SK-N-SH (cell line): ENCODE data around the gene GSTA4. TPM values are rescaled to one million over a fixed set of nuclear protein-coding genes. Genes with fewer than 3 reads are reported as not detected.

Experiments
- CTCF ChIA-PET: fragments of 300-600, 350-600 bp; formaldehyde crosslinking; extraction: SDS; loops from one replicate; lab custom pipeline; 2021; lab: Yijun Ruan, JAX
- POLR2A ChIA-PET: fragments of 350-600 bp; sonication (Branson Sonifier 250); formaldehyde crosslinking; extraction: SDS; loops from one replicate; lab custom pipeline; 2020; ENCODE audit warnings: antibody characterized with exemption, inconsistent platforms; lab: Yijun Ruan, JAX
- DNase-seq: peaks from one replicate; pipeline ENCODE4 v3.0.0; 2012
- H2AFZ ChIP-seq: fragments of 200-600 bp; sonication (generic); 2 replicates; pipeline ENCODE4 v1.8.1; 2016; ENCODE audit warnings: antibody characterized with exemption, mild to moderate bottlenecking, low read depth
- H3F3A ChIP-seq: fragments of 200-600 bp; sonication (generic); replicated peaks from 2 replicates; pipeline ENCODE3; 2016; ENCODE audit warnings: antibody characterized with exemption, mild to moderate bottlenecking; ENCODE audit not compliant: insufficient read depth
- H3K27ac ChIP-seq, 2 experiments: fragments of 200-500 bp in 1 of 2; fragments of 200-600 bp in 1 of 2; sonication (Bioruptor generic) in 1 of 2; sonication (generic), shearing (Covaris generic) in 1 of 2; 2 replicates each; pipeline versions ENCODE4 v1.5.1 to v1.6.1; 2014 to 2016; ENCODE audit warnings: low read depth in 2 of 2, inconsistent platforms in 1 of 2, low read length in 1 of 2, mild to moderate bottlenecking in 1 of 2, mixed read lengths in 1 of 2
- H3K27me3 ChIP-seq: fragments of 200-600 bp; sonication (generic), shearing (Covaris generic); 2 replicates; pipeline ENCODE4 v1.6.1; 2016; ENCODE audit warnings: mixed run types; ENCODE audit not compliant: insufficient read depth
- H3K36me3 ChIP-seq, 2 experiments: fragments of 200-500 bp in 1 of 2; fragments of 200-600 bp in 1 of 2; sonication (Bioruptor generic) in 1 of 2; sonication (generic) in 1 of 2; replicated peaks in 1 of 2; 2 replicates each; pipeline versions ENCODE3 to v1.5.1; 2014 to 2016; ENCODE audit warnings: low read length in 1 of 2, mild to moderate bottlenecking in 1 of 2; ENCODE audit not compliant: insufficient read depth in 2 of 2, control insufficient read depth in 1 of 2
- H3K4me1 ChIP-seq, 2 experiments: fragments of 200-500 bp in 1 of 2; fragments of 200-600 bp in 1 of 2; sonication (Bioruptor generic) in 1 of 2; sonication (generic), shearing (Covaris generic) in 1 of 2; 2 replicates each; pipeline versions ENCODE4 v1.5.1 to v1.6.1; 2014 to 2016; ENCODE audit warnings: low read depth in 1 of 2, low read length in 1 of 2, mixed run types in 1 of 2; ENCODE audit not compliant: insufficient read depth in 2 of 2, control insufficient read depth in 1 of 2
- H3K4me2 ChIP-seq: fragments of 200-600 bp; sonication (generic), shearing (Covaris generic); 2 replicates; pipeline ENCODE4 v1.6.1; 2017; ENCODE audit warnings: mixed run types
- H3K4me3 ChIP-seq, 2 experiments: fragments of 200-500 bp in 1 of 2; fragments of 200-600 bp in 1 of 2; sonication (Bioruptor generic) in 1 of 2; sonication (generic), shearing (Covaris generic) in 1 of 2; 2 replicates each; pipeline versions ENCODE4 v1.5.1 to v1.8.1; 2014 to 2016; ENCODE audit warnings: low read depth in 2 of 2, inconsistent platforms in 1 of 2, low read length in 1 of 2, mild to moderate bottlenecking in 1 of 2, mixed read lengths in 1 of 2, moderate library complexity in 1 of 2
- H3K79me2 ChIP-seq: fragments of 200-600 bp; sonication (generic); 2 replicates; pipeline ENCODE4 v1.8.1; 2017; ENCODE audit warnings: mild to moderate bottlenecking; ENCODE audit not compliant: insufficient read depth
- H3K9ac ChIP-seq: fragments of 200-600 bp; sonication (generic); 2 replicates; pipeline ENCODE4 v1.6.1; 2017; ENCODE audit warnings: mixed run types
- H3K9me2 ChIP-seq: fragments of 200-600 bp; sonication (generic); 2 replicates; pipeline ENCODE4 v1.6.1; 2017; ENCODE audit warnings: mixed run types
- H3K9me3 ChIP-seq: fragments of 200-600 bp; sonication (generic); 2 replicates; pipeline ENCODE4 v1.6.1; 2017; ENCODE audit warnings: mixed run types, mild to moderate bottlenecking, moderate library complexity
- H4K20me1 ChIP-seq: fragments of 200-600 bp; sonication (generic); 2 replicates; pipeline ENCODE4 v1.6.1; 2017; ENCODE audit warnings: mild to moderate bottlenecking, mixed run types; ENCODE audit not compliant: insufficient read depth
- CHD2 ChIP-seq: fragments of 150-350 bp; IDR thresholded peaks from 2 replicates; pipeline ENCODE4 v1.6.1; 2018; ENCODE audit warnings: low read length; ENCODE audit not compliant: partially characterized antibody
- ELF1 ChIP-seq: IDR thresholded peaks from 2 replicates; pipeline ENCODE4 v1.4.0; 2012
- EP300 ChIP-seq, 2 experiments: IDR thresholded peaks; 2 replicates each; pipeline versions ENCODE4 v1.4.0 to v1.6.1; 2012; ENCODE audit warnings: borderline replicate concordance in 1 of 2, low read depth in 1 of 2, low read length in 1 of 2
- FOSL2 ChIP-seq: IDR thresholded peaks from 2 replicates; pipeline ENCODE4 v1.4.0; 2012; ENCODE audit warnings: low read depth, mild to moderate bottlenecking, moderate library complexity, borderline replicate concordance
- FOXJ3 ChIP-seq: sonication (generic); formaldehyde crosslinking; IDR thresholded peaks from 2 replicates; pipeline ENCODE4 v1.5.1; 2020; ENCODE audit warnings: mild to moderate bottlenecking, missing genetic modification reagents
- FOXM1 ChIP-seq: IDR thresholded peaks from 2 replicates; pipeline ENCODE4 v1.4.0; 2012; ENCODE audit warnings: low read depth, mild to moderate bottlenecking
- GABPA ChIP-seq: IDR thresholded peaks from 2 replicates; pipeline ENCODE4 v1.4.0; 2012; ENCODE audit warnings: low read depth, mild to moderate bottlenecking
- NFIC ChIP-seq: IDR thresholded peaks from 2 replicates; pipeline ENCODE4 v1.4.0; 2012; ENCODE audit warnings: borderline replicate concordance
- POLR2AphosphoS5 ChIP-seq: IDR thresholded peaks from 2 replicates; pipeline ENCODE4 v1.6.1; 2012; ENCODE audit warnings: low read depth, low read length
- RXRA ChIP-seq: IDR thresholded peaks from 2 replicates; pipeline ENCODE4 v1.4.0; 2012; ENCODE audit warnings: low read depth, mild to moderate bottlenecking, borderline replicate concordance
- SMC3 ChIP-seq: IDR thresholded peaks from 2 replicates; pipeline ENCODE4 v1.6.1; 2012; ENCODE audit warnings: low read depth, low read length, improper control_type of control experiment
- TAF1 ChIP-seq: IDR thresholded peaks from 2 replicates; pipeline ENCODE4 v1.6.1; 2012; ENCODE audit warnings: low read depth, mild to moderate bottlenecking, low read length, moderate library complexity, borderline replicate concordance
- TCF12 ChIP-seq: IDR thresholded peaks from 2 replicates; pipeline ENCODE4 v1.4.0; 2012
- TEAD4 ChIP-seq: IDR thresholded peaks from 2 replicates; pipeline ENCODE4 v1.4.0; 2012; ENCODE audit warnings: mild to moderate bottlenecking, borderline replicate concordance; ENCODE audit not compliant: insufficient read depth
- USF1 ChIP-seq: IDR thresholded peaks from 2 replicates; pipeline ENCODE4 v1.4.0; 2012; ENCODE audit warnings: low read depth, borderline replicate concordance
- YY1 ChIP-seq: IDR thresholded peaks from 2 replicates; pipeline ENCODE4 v1.4.0; 2012; ENCODE audit warnings: low read depth, mild to moderate bottlenecking
- WGBS: methylation state at CpG from one replicate; pipeline ENCODE4 v1.1.6; 2017; ENCODE audit warnings: low lambda C conversion rate; 5-methylcytosine and 5-hydroxymethylcytosine counted together
- polyA plus RNA-seq, 3 experiments: library from polyadenylated mRNA; depleted of rRNA; stranded (reverse); fragments of >200 nt; gene quantifications; 2 replicates each; pipeline ENCODE4 v1.2.3, GENCODE V29; 2012

GSTA4 gene
- polyA plus RNA-seq, 1 of the 3 experiments (the other 2 are of a cell fraction), result 28.3 TPM

GRCh38 chr6:53032849-53033248 is 37.8 kb upstream of the GSTA4 start:
- Histone ChIP-seq H3F3A (peaks cover 4% of the 10 kb centered on the region), H2AFZ (no peak overlapping the region), H3K79me2 (no peaks in the 10 kb centered on the region), H3K9me3 (no peaks in the 10 kb centered on the region), H3K4me2 (no peak overlapping the region), H3K9me2 (no peaks in the 10 kb centered on the region), H3K36me3 (peaks cover 35 to 49% of the 10 kb centered on the region in 2 experiments), H3K9ac (no peak overlapping the region), H3K27me3 (no peaks in the 10 kb centered on the region), H3K4me3 (no peak overlapping the region), H3K4me1 (peaks cover 0 to 2% of the 10 kb centered on the region in 2 experiments; a peak in 1 of 4 replicates), H4K20me1 (no peaks in the 10 kb centered on the region), H3K27ac (no peak overlapping the region)
- no peak for DNase-seq
- WGBS, result 90% methylated on average over 4 of the region's 4 CpGs
- POLR2A ChIA-PET, result no interaction called here
- TF ChIP-seq ELF1 (no peak), TCF12 (no peak), FOSL2 (no peak), TAF1 (no peak), YY1 (no peak), FOXM1 (no peak), USF1 (no peak), TEAD4 (no peak), SMC3 (no peak), POLR2AphosphoS5 (no peak), RXRA (no peak), FOXJ3 (CRISPR knock-in tag) (no peak), NFIC (no peak), CHD2 (no peak), GABPA (no peak), EP300 (IDR thresholded peaks at IDR 0.05; ENCODE audit: borderline replicate concordance in 1 of 2, low read depth in 1 of 2, low read length in 1 of 2) (no peak)
- CTCF ChIA-PET, result interaction anchor here (0.6 kb wide), 1 partner anchor 466 kb away, joined by 3 read pairs; no protein-coding TSS in a partner anchor

- H3F3A ChIP-seq, result peaks cover 4% of the 10 kb centered on the region
- POLR2A ChIA-PET, result no interaction called here
- no peak overlapping the region for H3K4me3 ChIP-seq
- H3K27me3 ChIP-seq, result no peaks in the 10 kb centered on the region
- no peaks in the 10 kb centered on the region for H4K20me1 ChIP-seq
- H3K9me3 ChIP-seq, result no peaks in the 10 kb centered on the region
- H3K9me2 ChIP-seq, result no peaks in the 10 kb centered on the region
- H3K9ac ChIP-seq, result no peak overlapping the region
- H2AFZ ChIP-seq, result no peak overlapping the region
- H3K27ac ChIP-seq, result no peak overlapping the region
- no peak for DNase-seq
- H3K4me2 ChIP-seq, result no peak overlapping the region
- no peaks in the 10 kb centered on the region for H3K79me2 ChIP-seq
- H3K36me3 ChIP-seq, result peaks cover 31 to 62% of the 10 kb centered on the region in 2 experiments
- WGBS, result 95% methylated on average over 4 of the region's 4 CpGs
- CTCF ChIA-PET, result no interaction called here
- peaks cover 0 to 6% of the 10 kb centered on the region in 2 experiments; a peak in 1 of 4 replicates for H3K4me1 ChIP-seq
- TF ChIP-seq NFIC (no peak), ELF1 (no peak), USF1 (no peak), SMC3 (no peak), FOXJ3 (CRISPR knock-in tag) (no peak)
Observed at GRCh38 chr6:53031281-53031680, 36.2 kb upstream of the GSTA4 start.
